NCI-H128 (cell line): ENCODE data around the gene FAM234A.
A peak's percentile ranks its signal among the peaks of the same experiment; 100 is the strongest.
"Not testable (repeated sequence)": the region's sequence is repeated elsewhere in the genome, so short reads cannot be mapped to it uniquely, and the experiment has no call there.

Experiments
- DNase-seq: peaks from one replicate; lab custom pipeline; 2025; ENCODE audit not compliant: unreplicated experiment; lab: John Stamatoyannopoulos, UW

FAM234A gene

DNA sequence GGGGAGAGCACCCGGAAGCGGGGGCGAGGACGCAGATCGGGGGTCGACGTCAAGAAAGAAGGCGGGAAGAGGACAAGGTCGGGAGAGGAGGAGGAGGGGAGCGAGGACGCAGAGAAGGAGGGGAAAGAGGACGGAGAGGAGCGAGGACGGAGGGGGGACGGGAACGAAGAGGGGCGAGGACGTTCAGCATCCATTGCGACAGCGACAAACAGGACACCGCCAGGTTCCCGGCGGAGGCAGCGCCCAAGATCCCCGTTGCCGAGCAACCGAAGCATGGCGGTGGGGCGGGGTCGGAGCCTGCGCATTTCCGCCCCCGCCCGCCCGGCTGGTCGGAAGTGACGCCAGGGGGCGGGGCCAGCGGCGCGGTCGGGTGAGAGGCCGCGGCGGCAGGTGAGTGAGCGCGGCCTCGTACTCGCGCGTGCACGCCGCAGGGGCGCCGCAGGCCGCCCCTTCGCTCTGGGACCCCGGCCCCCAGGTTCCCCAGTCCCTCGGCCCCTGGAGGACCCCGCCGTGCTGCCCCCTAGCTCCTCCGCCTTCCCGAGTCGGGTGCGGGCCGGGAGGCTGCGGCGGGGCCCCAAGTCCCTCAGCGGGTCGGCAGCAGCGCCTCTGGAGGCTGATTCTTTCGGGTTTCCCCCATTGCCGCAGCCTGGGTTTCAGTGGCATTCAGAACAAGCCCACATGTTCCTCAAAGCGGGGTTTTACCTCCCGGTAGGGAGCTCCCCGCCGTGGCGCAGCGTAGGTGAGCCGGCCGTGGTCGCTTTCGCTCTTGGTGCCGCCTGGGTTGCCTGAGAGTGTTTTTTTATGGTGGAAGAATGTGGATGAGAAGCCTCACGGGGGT lies at the start of gene FAM234A:
FAM234A (plus strand) TSS at position 354 of the 838 bp plus-strand sequence. CDS start 19,593 bp downstream, outside the sequence.
- DNase-seq = peak; percentile 76

DNA sequence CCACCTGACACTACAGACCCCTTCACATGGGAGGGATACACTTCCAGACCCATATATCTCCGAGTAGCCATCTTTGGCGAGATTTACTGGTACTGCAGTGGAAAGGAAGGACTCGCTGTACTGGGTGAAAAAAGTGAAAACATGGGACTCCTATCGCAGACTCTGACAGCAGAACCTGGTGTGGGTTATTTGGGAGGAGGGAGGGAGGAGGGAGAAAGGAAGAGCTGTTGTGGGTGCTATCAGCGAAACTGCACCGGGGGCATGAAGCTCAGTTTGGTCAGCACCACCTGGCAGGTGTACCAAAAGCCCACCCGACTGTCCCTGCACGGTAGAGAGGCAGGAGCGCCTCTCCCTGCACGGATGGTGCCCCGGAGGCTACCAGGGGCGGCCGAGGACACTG lies 49.4 kb upstream of the FAM234A start:
- no peak for DNase-seq

DNA sequence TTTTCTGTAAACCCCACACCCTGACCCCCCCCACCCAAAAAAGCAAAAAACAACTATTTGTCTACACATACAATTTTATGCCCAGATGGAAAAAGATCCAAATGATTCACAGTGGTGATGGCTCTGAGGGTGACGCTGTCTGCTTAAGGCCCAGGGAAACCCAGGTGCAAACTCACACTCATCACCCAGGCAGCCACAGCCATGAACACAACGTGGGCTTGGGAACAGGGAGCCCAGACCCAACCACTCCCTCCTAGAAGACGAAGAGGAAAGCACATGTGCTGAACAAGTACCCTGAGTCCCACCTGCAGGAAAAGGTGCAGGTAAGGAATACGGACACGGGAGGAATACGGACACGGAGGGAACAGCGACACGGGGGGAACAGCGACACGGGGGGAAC lies 48.9 kb upstream of the FAM234A start:
- no peak for DNase-seq

GRCh38 chr16:187330-187729 lies 47.3 kb upstream of the FAM234A start:
- DNase-seq = no peak

GRCh38 chr16:188674-189073 lies 45.9 kb upstream of the FAM234A start:
- no peak for DNase-seq

DNA sequence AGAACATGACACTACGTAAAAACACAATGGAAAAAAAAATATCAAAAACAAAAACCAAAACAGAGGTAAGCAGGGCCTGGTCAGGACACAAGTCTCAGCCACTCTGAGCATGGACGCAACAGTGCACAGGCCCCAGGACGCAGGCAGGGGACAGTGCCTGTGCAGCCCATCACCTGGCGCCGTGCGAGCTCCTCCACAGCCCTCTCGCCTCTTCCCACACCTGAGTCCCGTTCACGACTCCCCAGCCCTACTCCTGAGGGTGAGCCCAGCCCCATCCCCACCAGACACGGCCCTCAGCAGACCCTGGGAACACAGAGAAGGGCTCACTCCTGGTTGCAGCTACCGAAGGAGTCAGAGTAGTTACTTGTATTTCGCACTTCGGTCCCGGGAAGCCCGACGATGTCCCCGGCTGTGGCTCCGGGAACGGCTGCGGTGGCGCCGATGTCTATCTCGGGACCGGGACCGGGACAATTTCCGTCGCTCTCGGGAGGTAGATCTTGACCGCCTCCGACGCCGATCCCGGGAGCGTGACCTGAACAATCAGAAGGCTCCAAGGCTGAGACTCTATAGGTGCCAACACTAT lies 44.9 kb upstream of the FAM234A start:
- DNase-seq = no peak

- no peak for DNase-seq
Measured at GRCh38 chr16:191831-192230, 42.8 kb upstream of the FAM234A start.

GRCh38 chr16:192686-193085 lies 41.9 kb upstream of the FAM234A start:
- no peak for DNase-seq

- no peak for DNase-seq
Measured at GRCh38 chr16:193441-193840, 41.2 kb upstream of the FAM234A start.

DNA sequence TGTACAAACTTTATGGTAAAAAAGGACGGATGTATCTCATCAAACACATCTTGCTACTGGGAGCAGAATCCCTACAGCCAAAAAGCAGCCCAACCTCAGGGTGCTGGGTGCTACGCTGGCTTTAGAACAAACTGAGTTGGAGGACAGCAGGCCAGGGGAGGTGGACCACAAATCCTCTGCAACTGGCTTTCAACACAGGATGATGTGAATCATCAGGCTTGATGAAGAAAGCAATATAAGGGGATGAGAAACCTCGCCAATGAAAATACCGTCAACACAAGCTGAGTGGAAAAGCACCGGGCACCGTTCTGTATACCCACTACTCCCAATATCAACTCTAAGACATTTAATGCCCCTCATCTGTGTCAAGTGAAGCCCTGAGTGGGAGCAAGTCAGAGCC lies 40.1 kb upstream of the FAM234A start:
- no peak for DNase-seq

- no peak for DNase-seq
Measured at GRCh38 chr16:200388-200787, 34.2 kb upstream of the FAM234A start.

GRCh38 chr16:203246-203645 lies 31.4 kb upstream of the FAM234A start:
- DNase-seq = no peak

DNA sequence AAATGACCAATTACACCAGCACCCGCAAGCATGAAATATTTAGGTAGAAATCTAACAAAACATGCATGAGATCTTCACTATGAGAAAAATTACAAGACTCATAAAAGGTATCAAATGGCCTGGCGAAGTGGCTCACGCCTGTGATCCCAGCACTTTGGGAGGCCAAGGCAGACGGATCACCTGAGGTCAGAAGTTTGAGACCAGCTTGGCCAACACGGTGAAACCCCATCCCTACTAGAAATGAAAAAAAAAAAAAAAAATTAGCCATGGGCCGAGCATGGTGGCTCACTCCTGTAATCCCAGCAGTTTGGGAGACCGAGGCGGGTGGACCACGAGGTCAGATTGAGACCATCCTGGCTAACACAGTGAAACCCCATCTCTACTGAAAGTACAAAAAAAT lies 30.6 kb upstream of the FAM234A start:
- not testable (repeated sequence) for DNase-seq

- DNase-seq = not testable (repeated sequence)
Measured at GRCh38 chr16:209359-209758, 25.3 kb upstream of the FAM234A start.

DNA sequence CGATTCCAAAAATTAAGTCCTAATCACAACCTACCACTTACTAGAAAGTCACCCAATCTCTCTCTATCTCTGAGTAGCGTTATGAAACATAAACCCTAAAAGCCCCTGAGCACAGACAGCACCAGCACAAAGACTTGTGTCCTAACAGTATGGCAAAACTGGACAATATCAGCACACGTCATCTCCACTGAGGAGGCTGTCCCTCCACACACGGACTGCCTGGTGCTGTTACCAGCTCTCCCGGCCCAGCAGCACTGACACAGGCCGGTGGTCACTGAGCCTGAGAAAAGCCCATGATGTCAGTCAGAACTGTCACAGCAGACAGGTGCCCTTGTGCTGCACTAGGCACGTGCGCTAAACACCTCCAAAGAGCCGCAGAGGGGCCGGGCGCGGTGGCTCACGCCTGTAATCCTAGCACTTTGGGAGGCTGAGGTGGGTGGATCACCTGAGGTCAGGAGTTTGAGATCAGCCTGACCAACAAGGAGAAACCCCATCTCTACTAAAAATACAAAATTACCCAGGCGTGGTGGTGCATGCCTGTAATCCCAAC lies 22.9 kb upstream of the FAM234A start:
- not testable (repeated sequence) for DNase-seq

DNA sequence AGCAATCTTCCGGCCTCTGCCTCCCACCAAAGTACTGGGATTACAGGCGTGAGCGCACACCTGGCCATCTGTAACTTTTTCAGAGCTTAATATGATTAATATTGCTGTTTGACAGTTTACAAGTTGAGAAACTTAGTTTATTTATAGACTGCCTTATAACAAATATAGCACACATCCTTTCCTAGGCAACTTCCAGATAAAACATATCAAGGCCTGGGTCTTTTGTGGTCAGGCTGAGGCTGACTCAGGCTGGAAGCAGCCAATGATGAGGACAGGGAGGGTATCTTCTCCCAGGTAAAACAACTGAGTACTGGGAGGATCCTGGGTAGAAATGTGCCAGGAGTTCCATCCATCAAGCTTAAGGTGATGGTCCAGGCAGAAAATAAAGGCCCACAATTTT lies 21.6 kb upstream of the FAM234A start:
- no peak for DNase-seq

DNA sequence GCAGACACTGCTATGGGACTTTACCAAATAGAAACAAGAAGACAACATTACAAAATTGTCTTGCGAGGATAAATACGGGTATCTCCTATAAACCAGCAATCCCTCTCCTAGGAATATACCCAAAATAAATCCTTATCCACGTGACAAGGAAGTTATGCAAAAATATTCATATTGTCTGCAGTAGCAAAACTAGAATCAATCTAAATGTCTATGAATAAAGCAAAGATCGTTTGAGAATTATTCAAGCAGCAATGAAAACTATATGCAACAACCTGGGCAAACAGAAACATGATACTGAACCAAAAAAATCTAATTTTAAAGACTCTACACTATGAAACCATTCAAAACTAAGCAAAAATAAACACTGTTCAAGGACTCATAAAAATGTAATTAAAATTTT lies 14.6 kb upstream of the FAM234A start:
- no peak for DNase-seq

DNA sequence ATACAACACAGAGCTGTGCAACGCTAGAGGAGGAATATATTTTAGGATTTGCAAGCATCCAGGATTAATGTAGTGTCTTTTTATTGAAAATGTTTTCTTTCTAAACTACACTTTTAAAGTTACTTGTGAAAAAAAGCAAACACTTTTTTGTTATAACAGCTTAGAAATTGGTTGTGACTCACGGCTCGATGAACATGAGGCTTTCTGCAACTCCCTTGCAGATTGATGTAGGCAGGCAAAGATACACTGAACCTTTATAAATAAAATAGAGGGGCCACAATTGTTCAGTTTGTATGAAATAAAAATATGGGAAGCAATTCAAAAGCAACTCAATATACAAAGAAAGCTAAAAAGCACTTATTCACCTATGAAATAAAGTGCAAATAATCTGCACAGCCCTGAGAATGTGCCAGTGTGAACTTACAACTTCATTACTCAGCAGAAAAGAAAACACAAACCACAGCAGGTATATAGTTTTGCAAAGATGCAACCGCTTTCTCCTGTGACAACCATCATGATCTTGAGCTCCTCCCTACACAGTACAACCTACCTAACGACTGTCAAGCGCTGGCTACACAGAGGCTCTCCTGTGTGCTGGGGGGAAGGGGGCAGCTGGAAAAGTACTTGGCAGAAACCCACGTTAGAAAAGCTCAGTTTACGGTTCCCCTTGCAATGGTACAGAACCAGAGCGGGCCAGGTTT lies 6.3 kb upstream of the FAM234A start:
- no peak for DNase-seq

DNA sequence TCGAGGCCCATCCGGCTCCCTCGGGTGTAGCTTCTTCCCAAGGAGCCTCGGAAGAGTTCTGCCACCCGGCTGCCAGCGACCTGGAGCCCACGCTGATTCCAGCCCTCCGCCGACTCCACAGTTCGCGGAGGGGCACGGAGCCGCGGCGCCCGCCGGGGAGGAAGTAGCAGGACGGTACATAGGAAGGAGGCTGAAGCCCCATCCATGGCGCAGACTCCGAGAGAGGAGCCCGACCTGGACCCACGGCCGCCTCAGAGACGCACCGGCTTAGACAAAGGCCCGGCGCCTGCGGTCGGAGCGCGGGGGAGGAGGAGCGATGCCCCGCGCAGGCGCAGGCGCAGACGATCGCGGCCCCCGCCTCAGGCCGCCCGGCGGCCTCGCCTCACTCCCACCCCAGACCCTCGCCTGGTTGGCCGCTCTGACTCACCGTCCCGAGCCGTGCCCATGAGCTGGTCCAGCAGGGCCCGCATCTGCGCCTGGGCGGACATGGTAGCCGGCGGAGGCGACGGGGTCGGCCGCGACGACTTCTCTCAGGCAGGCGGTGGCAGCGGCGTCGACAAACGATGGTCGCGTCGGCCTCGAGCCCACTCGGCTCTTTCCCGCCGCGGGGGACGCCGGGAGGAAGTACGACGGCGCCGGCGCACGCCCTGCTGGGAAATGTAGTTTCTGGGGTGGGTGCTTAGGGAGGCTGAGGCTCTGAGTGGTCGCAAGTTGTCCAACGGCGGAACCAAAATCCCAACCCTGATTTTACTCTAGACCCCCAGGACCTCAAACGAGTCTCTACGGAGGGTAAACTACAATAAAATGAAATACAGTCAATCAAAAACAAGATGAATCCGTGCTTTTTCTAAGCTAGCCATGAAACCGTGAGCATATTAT lies 5.5 kb upstream of the FAM234A start, which contains the start of gene LUC7L:
LUC7L (minus strand) TSS at position 598 of the 879 bp plus-strand sequence; CDS start at position 488, 110 bp downstream.
- peak; percentile 42 for DNase-seq

DNA sequence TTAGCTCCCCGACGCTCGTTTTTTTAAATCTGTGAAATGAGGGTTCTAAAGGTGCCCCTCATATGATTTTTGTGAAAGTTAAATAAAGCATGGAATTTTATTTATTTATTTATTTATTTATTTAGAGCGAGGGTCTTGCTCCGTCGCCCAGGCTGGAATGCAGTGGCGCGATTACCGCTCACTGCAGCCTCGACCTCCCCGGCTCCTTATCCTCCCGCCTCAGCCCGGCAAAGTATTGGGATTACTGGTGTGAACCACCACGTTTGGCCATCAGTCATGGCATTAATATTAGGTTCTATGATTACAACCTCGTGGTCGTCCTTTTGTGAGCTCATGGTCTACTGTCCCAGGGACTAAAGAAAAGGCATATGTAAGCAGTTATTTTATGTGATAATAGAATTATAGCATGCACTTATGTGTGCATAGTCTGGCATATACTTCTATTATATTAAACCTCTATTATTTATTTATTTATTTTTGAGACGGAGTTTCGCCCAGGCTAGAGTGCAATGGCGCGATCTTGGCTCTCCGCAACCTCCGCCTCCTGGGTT lies 4.8 kb upstream of the FAM234A start:
- DNase-seq = no peak
